ENCODE data around the gene VSIG1.
A peak's percentile ranks its signal among the peaks of the same experiment; 100 is the strongest.

Gene VSIG1

DNA sequence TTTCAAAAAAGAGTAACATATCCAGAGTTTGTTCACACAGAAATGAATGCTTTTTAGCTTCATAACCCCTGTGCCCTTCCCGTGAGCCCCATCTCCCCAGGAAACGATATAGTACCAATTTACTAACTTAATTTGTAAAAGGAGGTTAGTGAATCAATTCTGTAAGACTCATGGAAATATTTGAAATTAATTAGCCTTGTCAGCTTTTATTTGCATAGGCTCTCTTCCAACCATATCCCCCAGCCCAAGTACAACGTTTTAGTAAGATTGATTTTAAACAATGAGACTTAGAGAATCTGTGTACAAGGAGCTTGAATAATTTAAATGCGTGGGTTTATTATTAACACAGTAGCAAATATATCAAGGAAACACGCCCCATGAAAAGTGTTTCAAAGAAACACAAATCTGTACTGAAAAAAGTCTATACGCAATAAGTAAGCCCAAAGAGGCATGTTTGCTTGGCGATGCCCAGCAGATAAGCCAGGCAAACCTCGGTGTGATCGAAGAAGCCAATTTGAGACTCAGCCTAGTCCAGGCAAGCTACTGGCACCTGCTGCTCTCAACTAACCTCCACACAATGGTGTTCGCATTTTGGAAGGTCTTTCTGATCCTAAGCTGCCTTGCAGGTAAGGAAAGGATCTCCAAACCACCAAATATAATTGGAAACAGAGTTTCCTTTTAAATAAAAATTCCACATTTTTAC, at the start of gene VSIG1:
Gene VSIG1, plus strand, starts transcription at position 512 of the 703 bp plus-strand sequence. Its CDS starts 66 bp downstream, at position 578.
- DNase-seq, result no peak

DNA sequence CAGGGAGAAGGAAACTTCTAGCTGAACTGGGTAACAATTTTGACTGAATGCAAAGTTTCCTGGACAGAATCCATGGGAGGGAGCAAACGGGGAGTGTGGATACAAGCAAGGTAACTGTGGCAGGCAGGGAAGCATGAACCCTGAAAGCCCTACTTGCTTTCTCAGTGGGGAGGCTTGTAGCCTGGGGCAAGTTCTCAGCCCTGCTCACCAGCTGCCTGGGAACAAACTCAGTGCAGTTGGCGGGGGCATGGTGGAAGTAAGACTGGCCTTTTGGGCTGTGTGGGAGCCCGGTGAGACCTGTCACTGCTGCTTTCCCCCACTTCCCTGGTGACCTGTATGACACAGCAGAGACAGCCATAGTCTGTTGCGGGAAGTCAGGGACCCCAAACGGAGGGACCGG, 48.7 kb upstream of the VSIG1 start:
- no peak for DNase-seq

DNA sequence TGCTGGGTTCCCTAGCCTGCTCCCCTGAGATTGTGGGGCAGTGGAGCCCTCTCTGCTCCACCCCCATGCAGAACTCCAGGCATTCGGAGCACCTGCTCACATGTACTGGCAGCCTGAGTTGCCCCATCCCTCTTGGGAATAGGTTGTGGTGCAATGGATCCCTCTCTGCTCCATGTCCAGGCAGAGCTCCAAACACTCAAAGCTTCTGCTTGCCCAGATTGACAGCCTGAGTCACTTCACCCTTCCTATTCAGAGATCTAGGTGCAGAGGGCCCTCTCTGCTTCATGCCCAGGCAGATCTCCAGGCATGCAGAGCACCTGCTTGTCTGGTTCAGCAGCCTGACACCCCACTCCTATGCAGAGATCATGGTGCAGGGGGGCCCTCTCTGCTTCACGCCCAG, 44.1 kb upstream of the VSIG1 start:
- DNase-seq, result no peak

DNA sequence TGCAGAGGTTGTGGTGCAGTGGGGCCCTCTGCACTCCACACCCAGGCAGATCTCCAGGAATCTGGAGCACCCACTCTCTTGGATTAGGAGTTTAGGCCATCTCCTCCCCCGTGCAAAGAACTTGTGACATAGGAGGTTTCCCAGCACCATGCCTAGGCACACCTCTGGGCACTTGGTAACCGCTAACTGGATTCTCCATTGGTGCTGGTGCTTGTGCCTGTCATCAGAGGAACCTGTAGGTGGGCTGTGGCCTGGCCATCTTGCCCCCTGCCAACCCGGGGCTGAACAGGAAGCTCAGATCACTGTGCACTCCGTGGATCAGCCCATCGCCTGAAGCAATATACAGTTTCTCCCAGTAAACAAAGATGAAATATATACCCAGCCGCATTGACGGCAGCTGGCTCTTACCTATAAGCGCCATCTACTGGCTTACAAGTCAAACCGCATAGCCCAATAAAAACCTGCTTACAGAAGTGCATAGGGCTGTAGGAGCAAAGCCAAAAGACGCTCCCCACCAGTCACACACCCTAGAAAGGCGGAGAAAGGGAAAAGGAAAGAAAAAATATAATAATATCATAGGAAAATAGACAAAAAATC, 43.5 kb upstream of the VSIG1 start:
- DNase-seq, result peak; percentile 42

DNA sequence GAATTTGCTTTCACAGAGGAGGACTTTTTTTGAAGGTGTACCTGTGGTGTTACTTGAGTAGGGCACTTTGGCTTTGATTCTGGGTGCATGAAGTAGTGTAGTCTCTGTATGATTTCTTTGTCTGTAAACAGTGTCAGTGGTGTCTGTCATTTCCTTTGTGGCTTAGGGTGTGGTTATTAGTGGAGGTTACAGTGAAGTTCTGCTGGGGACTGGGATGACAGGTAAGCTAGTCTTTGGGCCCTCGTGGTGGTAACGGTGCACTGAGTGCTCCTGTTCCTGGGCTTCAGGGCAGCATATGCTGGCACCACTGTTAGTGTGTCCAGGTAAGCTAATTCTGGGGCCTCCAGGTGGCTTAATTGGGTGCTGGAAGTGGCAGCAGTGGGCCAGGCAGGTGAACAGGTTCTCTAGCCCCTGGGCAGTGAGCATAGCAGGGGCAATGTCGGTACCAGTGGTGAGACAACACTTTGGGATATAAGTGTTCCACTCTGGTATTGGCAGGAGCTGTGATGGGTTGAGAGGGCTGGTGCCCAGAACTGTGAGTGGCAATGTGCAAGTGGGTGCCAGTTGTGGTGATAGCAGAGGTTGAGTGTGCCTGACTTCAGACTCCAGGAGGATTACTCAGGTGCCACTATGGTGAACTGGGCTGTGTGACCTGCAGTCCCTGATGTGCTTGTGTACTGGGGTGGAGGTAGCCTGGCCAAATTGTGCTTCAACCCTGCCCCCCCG, 26.0 kb upstream of the VSIG1 start:
- peak; percentile 65 for DNase-seq

DNA sequence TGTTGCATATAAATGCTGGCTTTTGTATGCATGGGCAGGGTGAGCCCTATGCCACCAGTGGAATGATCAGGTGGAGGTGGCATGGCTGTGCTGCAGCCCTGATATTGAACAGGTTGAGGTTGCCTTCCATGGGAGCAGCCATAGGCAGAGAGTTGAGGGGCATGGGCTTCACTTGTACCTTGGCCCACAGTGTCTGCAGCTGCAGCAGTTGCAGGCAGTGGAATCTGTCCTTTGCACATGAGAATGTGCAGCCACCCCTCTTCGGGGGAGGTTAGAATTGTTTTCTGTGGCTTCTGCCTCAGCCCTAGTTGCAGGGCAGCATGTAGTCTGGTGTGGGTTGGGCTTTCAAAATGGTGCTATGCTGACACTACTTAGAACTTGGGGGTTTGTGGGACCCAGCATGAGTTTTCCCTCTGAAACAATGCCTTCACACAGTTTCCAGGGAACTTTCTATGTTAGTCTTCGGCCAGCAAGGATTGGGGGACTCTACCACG, 25.4 kb upstream of the VSIG1 start:
- peak; percentile 42 for DNase-seq

DNA sequence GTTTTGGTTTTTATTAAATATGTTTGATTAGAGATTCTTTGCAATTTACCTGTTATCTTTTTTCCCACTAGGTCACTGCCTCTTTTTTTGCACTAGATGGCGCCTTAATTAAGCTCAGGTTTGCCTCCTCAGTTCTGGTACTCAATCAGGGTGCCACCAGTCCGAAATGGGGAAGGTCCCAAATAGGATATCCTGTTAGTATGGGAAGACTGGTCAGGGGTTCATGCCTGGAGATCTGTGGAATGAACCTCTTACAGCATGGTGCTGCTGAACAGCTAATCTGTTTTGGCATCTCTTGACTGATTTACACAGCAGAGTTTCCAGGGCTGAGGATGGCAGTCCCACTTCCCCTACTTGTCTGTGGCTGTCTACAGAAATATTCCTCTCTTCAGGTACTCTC, 24.2 kb upstream of the VSIG1 start:
- no peak for DNase-seq

DNA sequence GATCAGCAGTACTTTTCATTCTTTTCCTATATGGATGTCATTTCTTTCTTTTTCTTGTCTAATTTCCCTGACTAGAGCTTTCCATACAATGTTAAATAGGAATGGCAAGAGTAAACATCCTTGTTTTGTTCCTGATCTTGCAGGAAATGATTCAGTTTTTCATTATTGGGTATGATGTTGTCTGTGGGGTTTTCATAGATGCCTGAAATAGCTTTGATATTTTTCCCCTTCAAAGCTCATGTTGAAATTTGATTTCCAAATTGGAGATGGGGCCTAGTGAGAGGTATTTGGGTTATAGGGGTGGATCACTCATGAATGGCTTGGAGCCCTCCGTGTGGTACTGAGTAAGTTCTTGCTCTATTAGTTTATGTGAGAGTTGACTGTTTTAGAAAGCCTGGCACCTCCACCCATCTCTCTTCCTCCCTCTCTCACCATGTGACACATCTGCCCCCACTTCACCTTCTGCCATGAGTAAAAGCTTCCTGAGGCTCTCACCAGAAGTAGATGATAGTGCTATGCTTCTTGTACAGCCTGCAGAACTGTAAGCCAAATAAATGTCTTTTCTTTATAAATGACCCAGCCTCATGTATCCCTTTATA, 22.3 kb upstream of the VSIG1 start:
- DNase-seq, result peak; percentile 38

DNA sequence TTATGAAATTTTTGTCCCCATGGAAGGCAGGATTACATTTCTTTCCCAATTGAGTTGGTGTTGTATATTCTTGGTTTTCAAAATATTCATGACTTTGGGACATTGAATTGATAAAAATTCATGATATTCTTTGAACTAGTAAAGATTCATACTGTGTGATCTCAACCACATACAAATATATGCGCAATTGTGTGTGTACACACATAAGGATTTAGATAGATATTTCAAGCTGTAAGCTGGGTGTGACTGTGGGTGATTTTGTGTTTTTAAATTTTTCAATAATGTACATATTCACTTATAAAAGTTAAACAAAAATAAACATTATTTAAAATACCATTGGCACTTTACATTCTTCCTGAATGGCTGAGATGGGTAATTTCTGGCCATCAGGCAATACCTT, 19.5 kb upstream of the VSIG1 start:
- DNase-seq, result no peak

DNA sequence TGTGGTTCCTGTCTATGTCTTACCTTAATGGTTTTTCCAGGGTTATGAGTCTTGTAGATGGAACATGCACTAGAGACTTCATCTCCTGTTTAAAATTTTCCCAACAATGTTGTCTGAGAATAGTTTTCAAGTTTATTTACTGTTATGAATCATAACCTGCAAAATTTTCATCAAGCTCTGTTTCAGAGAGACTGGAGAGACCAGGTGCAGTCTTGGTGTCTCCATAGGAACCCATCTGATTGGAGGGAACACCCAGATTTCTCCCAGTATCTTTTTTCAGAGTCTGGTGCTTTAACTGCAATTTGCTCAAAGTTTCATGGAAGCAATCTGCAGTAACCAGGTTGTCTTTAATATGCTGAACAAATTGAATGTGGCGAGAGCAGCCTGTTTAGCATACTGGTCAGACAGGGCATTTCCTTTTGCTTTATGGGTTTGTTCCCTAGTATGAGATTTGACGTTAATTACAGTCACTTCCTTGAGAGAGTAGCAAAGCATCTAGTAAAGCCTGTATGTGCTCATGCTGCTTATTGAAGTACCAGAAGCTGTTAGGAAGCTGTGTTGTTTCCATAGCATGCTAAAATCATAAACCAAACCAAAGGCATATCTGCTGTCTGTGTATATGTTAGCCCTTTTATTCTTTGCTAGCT, 18.8 kb upstream of the VSIG1 start:
- DNase-seq, result no peak

DNA sequence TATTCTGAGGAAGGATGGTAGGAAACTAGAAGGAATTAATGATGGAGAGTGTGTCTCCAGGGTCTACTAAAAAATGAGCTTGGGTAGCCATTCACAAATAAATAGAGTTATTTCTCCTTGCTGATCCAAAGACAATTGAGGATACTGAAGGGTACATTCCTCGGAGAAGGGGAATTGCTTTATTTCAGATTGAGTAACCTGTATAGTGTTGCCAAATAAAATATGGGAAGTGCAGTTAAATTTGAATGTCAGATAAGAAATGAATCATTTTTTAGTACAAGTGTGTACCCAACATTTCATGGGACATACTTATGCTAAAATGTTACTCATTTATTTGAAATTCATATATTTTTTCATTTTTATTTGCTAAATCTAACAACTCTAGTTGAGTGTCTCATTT, 16.0 kb upstream of the VSIG1 start:
- DNase-seq, result no peak

DNA sequence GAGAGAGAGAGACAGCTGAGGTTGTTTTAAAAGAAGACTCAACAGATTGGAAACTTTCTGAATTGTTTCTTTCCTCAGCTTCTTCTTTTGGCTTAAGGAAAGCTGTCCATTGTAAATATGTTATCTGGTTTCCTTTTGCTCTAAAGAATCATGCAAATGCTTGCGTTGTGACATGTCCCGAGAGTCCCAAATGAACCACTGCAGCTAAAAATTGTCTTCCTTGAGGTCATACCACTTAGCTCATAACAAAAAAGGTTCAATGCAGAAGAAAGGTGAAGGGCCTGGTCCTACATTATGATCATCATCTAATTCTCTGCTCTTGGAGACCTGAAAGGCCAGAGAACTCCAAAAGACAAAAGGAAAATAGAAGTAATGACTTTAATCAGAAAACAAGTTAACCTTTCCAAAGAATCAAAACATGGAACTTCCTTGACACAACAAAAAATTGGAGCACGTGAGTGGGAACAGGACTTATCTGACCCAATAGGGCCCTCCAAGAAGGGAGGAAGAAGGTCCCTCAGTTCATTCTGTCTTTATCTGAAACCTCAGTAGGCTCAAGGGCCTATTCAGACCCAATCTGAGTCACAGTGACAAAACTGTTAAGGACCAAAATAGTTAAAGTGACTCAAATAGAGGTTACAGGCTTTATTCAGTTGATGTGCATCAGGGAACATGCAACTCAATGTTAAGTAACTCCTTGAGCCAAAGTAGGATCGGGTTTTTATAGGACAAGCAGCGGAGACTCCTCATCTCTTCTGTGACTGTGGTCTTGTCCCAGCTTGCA, 14.7 kb upstream of the VSIG1 start:
- no peak for DNase-seq

DNA sequence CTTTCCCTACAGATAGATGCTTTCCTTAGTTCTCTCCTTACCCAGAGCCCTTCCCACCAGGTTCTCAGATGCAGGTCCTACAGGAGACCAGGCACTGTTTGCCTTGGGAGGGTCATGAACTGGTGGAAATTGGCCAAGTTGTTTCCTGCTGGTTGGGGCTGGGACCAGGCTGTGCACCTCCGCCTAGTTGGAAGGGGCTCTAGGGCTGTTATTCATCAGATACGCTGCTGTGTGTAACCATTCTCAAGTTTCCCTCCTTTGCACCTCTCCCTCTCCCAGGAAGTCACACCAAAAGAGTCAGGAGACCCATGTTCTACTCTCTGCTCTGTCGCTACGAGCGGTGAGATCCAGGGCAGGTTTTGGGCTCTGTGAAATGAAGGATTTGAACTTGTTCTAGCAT, 11.9 kb upstream of the VSIG1 start:
- no peak for DNase-seq

DNA sequence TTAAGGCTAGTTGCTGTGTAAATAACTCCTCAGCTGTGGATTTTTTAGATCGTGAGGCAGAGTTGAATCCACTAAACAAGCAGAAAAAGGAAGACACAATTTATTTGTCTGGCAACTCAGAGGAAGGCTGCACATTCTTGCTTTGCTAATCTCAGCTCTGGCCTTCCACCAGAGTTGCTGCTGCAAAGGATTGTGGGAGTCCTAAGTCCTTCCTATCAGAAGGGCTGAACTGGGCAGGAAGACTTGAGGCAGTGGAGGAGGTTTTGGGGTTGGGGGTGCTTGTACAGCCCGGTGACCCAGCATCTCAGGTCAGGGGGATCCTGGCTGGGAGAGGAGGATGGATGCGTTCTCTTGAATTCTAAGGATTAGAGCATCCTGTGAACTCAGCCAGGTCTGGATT, 11.0 kb upstream of the VSIG1 start:
- DNase-seq, result no peak

DNA sequence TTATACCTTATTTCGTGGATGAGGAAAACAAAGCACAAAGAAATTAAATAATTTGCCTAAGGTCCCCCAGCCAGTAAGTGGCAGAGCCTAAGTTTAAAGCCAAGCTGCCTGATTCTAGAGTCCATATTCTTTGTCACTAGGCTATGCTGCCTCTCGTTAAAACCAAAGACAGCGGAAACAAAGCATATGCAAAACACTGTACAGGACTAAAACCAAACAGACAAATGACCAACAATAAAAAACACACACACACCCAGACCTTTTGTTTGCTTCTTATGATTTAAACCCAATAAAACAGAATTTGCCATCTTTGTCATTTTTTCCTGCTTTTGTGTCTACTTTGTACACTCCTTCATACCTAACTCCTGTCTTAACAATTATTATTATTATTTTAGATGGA, 10.1 kb upstream of the VSIG1 start:
- DNase-seq, result no peak

DNA sequence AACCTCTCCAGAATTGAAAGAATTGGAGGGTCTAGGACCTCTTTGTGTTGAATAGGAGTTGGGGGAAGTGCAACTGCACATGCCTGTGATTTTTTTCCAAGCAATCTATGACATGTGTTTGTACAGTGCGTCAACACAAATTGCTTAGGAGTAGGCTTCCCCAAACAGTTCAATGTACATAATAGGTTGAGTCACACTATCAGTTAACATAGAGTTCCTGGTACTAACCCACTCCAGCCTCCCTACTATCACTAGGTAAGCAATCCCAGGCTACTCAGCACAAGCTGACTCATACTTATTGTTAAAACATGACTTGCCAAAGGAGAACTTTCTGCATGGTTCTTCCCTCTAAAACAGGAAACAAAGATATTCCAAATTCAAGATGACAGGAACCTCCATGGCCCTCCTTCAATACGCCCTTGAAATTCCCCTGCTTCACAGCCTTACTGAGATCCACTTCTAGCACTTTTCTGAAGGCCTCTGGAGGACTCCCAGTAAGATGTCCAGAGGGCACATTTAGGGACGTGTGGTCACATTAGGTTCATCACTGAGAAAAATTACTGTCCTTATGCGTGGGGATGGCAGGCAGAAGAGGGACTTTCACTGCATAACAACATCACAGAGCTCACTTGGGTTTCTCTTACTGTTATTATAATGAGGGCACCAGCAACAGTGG, 8.4 kb upstream of the VSIG1 start:
- DNase-seq, result no peak

DNA sequence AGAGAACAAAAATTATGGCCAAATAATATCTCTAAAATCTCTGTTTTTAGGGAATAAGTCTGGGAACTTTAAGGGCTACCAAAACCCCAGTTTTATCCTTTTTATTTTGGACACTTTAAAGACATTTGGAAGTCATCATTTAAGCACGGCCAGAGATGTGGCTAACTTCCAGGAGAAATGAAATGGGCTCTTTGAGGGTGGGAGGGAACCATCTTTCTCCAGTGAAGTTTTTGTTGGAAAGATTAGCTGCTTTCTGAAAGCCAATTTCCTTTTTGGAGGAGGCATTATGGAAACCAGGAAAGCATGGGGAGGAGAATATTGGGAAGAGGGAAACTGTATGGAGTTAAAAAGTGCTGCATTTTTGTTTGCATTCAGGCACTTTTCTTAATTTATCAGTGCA, 4.8 kb downstream of the VSIG1 start:
- DNase-seq, result no peak

DNA sequence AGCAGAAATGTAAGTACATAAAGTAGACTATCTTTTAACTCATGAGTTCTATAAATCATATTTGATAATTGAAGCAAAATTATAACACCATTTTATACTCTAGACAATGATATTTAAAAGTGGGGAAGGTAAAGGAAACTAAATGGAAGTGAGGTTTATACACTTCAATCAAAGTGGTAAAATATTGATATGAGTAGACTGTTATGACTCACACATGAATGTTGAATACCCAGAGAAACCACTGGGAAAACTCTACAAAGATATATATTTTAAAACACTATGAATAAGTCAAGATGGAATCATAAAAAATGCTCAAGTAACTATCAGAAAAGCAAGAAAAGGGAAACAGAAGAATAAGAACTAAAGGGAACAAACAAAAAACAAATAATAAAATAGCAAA, 8.4 kb downstream of the VSIG1 start:
- DNase-seq, result no peak

DNA sequence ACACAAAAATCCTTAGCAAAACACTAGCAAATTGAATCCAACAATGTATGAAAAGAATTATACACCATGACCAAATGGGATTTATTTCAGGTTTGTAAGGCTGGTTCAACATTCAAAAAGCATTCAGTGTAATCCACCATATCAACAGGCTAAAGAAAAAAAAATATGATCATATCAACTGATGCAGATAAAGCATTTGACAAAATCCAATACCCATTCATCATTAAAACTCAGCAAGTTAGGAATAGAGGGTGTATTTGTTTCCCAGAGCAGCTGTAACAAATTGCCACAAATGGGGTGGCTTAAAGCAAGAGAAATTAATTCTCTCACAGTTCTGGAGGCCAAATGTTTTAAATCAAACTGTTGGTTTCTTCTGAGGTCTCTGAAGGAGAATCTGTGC, 10.7 kb downstream of the VSIG1 start:
- no peak for DNase-seq

DNA sequence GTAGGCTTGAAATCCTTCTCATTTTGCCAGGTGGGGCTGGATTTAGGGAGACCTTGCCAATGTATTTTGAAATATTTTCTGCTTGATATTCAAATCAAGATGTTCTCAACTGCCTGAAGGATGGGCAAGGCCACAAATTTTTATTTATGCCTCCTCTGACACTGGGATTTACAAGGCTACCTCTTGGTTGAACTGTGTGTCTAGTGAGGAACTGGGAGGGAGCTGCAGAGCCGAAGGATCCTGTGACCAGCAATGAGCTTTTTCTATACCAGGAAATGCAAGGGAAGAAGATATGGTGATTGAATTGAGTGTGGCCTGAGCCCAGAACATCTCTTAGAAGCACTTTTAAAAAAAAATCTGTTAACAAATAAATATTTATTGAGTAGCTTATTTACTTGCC, 14.9 kb downstream of the VSIG1 start:
- no peak for DNase-seq

DNA sequence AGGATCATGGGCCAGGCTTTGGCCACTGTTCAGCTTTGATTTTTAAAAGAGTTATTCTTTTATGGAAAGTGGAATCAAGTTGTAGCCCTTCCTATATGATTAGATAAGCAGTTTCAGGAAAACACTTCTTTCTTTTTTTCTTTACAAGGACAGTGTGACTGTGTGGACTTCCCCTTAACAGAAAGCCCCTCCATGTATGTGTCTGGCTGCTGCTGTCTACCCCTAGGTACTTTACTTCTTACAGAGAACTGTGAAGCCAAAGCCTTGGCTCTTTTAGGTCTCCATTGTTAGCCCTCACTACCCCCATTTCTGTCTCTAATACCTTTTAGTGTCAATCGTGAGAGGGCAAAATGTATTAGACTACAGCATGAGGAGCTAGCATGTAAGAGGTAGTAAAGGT, 19.1 kb downstream of the VSIG1 start:
- DNase-seq, result no peak

DNA sequence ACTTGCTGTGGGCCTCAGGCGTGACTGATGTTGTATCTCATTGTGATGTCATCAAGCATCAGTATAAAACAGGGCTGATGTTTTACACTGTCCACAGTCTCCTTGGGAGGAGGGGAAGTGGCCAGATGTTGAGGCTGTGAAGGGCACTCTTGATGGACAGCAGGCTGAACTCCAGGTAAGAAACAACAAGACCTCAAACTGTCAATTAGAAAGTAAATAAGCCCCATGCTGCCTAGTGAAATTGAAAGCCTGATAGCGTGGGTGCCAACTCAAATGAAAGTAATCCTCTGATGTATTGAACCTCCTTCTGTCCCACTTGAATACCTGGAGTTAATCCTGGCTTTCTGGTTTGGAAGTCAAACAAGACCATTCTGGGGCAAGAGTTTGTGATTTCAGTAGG, 19.7 kb downstream of the VSIG1 start:
- DNase-seq, result no peak

Data from CD4-positive, alpha-beta T cell treated with Interleukin-17A for 4 hours (primary cell).